ENCODE measurements around the gene PAPPA2. TPM values are rescaled to one million over a fixed set of nuclear protein-coding genes. Genes with fewer than 3 reads are reported as not detected.

The PAPPA2 gene
- total RNA-seq, 1 donor: 5.8 TPM

DNA sequence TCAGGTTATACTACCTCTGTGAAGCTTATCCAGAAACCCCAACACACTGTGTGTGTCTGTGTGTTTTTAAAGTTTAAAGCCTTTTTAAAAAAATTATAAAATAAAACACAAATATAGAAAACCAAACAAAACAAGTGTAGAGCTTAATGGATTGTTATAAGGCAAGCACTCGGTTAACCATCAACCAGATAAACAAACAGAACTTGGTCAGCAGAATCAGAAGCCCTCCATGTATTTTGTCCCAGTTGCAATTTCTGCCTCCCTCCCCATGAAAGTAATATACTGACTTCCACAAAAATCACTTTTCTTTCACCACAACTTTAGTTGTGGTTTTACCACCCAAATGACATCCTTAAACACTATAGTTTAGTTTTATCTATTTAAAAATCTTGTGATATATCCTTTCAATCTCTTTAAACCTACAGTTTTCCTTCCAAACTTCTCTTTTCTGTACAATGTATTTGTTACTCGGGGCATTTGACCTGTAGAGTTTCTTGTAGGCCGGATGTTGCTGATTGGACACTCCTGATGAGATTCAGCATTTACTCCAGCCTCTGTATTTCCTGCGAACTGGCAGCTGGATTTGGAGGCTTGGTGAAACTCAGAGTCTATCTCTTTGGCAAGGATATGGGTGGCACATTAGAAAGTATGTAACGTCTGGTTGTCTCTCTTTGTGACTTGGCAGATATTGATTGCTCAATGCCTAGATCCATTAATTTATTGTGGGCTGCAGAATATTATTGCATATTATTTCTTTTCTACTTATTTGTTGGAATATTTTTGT is 8.6 kb downstream of the PAPPA2 start:
- no peak overlapping the region for H2AFZ ChIP-seq (ENCODE audit: low read length)
- no peak overlapping the region for H3K27ac ChIP-seq (ENCODE audit: low read depth, low read length)
- TF ChIP-seq, protein P1, sequence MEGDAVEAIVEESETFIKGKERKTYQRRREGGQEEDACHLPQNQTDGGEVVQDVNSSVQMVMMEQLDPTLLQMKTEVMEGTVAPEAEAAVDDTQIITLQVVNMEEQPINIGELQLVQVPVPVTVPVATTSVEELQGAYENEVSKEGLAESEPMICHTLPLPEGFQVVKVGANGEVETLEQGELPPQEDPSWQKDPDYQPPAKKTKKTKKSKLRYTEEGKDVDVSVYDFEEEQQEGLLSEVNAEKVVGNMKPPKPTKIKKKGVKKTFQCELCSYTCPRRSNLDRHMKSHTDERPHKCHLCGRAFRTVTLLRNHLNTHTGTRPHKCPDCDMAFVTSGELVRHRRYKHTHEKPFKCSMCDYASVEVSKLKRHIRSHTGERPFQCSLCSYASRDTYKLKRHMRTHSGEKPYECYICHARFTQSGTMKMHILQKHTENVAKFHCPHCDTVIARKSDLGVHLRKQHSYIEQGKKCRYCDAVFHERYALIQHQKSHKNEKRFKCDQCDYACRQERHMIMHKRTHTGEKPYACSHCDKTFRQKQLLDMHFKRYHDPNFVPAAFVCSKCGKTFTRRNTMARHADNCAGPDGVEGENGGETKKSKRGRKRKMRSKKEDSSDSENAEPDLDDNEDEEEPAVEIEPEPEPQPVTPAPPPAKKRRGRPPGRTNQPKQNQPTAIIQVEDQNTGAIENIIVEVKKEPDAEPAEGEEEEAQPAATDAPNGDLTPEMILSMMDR (IDR thresholded peaks at IDR 0.05; ENCODE audit: extremely low read depth, low read depth, low read length): no peak
- H4K20me1 ChIP-seq (ENCODE audit: insufficient read depth, low read length): no peaks in the 10 kb centered on the region
- no peaks in the 10 kb centered on the region for H3K9me3 ChIP-seq (ENCODE audit: low read depth, low read length)
- no peaks in the 10 kb centered on the region for H3K79me2 ChIP-seq (ENCODE audit: insufficient read depth, low read length)
- H3K4me2 ChIP-seq (ENCODE audit: insufficient read depth, low read length): no peak overlapping the region
- no peaks in the 10 kb centered on the region for H3K4me1 ChIP-seq (ENCODE audit: insufficient read depth, low read length)
- H3K27me3 ChIP-seq (ENCODE audit: insufficient read depth, low read length): no peaks in the 10 kb centered on the region
- H3K4me3 ChIP-seq (ENCODE audit: insufficient read depth, low read length): no peak overlapping the region
- no peak for DNase-seq (ENCODE audit: insufficient read length, low spot score, missing footprints)
- H3K36me3 ChIP-seq (ENCODE audit: insufficient read depth, low read length): no peaks in the 10 kb centered on the region

GRCh38 chr1:176479971-176480370 is 17.0 kb downstream of the PAPPA2 start:
- no peak overlapping the region for H3K4me3 ChIP-seq (ENCODE audit: insufficient read depth, low read length)
- H3K4me1 ChIP-seq (ENCODE audit: insufficient read depth, low read length): no peaks in the 10 kb centered on the region
- H3K9me3 ChIP-seq (ENCODE audit: low read depth, low read length): peaks cover 1% of the 10 kb centered on the region
- TF ChIP-seq, protein P1 (IDR thresholded peaks at IDR 0.05; ENCODE audit: extremely low read depth, low read depth, low read length): no peak
- DNase-seq (ENCODE audit: insufficient read length, low spot score, missing footprints): no peak
- no peak overlapping the region for H3K4me2 ChIP-seq (ENCODE audit: insufficient read depth, low read length)
- no peak overlapping the region for H3K27ac ChIP-seq (ENCODE audit: low read depth, low read length)
- no peaks in the 10 kb centered on the region for H3K27me3 ChIP-seq (ENCODE audit: insufficient read depth, low read length)
- H4K20me1 ChIP-seq (ENCODE audit: insufficient read depth, low read length): no peaks in the 10 kb centered on the region
- no peak overlapping the region for H2AFZ ChIP-seq (ENCODE audit: low read length)
- no peaks in the 10 kb centered on the region for H3K36me3 ChIP-seq (ENCODE audit: insufficient read depth, low read length)
- H3K79me2 ChIP-seq (ENCODE audit: insufficient read depth, low read length): no peaks in the 10 kb centered on the region

GRCh38 chr1:176480750-176481149 is 17.8 kb downstream of the PAPPA2 start:
- Histone ChIP-seq H3K4me2 (ENCODE audit: insufficient read depth, low read length) (no peak overlapping the region), H4K20me1 (ENCODE audit: insufficient read depth, low read length) (no peaks in the 10 kb centered on the region), H3K79me2 (ENCODE audit: insufficient read depth, low read length) (no peaks in the 10 kb centered on the region), H3K9me3 (ENCODE audit: low read depth, low read length) (peaks cover 1% of the 10 kb centered on the region), H3K27ac (ENCODE audit: low read depth, low read length) (no peak overlapping the region), H3K4me1 (ENCODE audit: insufficient read depth, low read length) (no peaks in the 10 kb centered on the region), H2AFZ (ENCODE audit: low read length) (no peak overlapping the region), H3K36me3 (ENCODE audit: insufficient read depth, low read length) (no peaks in the 10 kb centered on the region), H3K4me3 (ENCODE audit: insufficient read depth, low read length) (no peak overlapping the region), H3K27me3 (ENCODE audit: insufficient read depth, low read length) (no peaks in the 10 kb centered on the region)
- TF ChIP-seq, protein P1 (IDR thresholded peaks at IDR 0.05; ENCODE audit: extremely low read depth, low read depth, low read length): no peak
- DNase-seq (ENCODE audit: insufficient read length, low spot score, missing footprints): no peak

- DNase-seq (ENCODE audit: insufficient read length, low spot score, missing footprints): no peak
- H3K4me1 ChIP-seq (ENCODE audit: insufficient read depth, low read length): no peaks in the 10 kb centered on the region
- H3K27ac ChIP-seq (ENCODE audit: low read depth, low read length): no peak overlapping the region
- H3K36me3 ChIP-seq (ENCODE audit: insufficient read depth, low read length): no peaks in the 10 kb centered on the region
- no peak overlapping the region for H2AFZ ChIP-seq (ENCODE audit: low read length)
- no peaks in the 10 kb centered on the region for H3K79me2 ChIP-seq (ENCODE audit: insufficient read depth, low read length)
- H3K27me3 ChIP-seq (ENCODE audit: insufficient read depth, low read length): no peaks in the 10 kb centered on the region
- no peak overlapping the region for H3K4me3 ChIP-seq (ENCODE audit: insufficient read depth, low read length)
- H3K9me3 ChIP-seq (ENCODE audit: low read depth, low read length): peaks cover 1% of the 10 kb centered on the region
- no peak overlapping the region for H3K4me2 ChIP-seq (ENCODE audit: insufficient read depth, low read length)
- TF ChIP-seq, protein P1 (IDR thresholded peaks at IDR 0.05; ENCODE audit: extremely low read depth, low read depth, low read length): no peak
- no peaks in the 10 kb centered on the region for H4K20me1 ChIP-seq (ENCODE audit: insufficient read depth, low read length)
These were observed 22.1 kb downstream of the PAPPA2 start for GRCh38 chr1:176485083-176485482.
